Progenitor cell of endocrine pancreas (in vitro differentiated cells): ENCODE results near the gene ORC4. TPM values are rescaled to one million over a fixed set of nuclear protein-coding genes. Genes with fewer than 3 reads are reported as not detected.
A peak's percentile ranks its signal among the peaks of the same experiment; 100 is the strongest.
"Not testable (repeated sequence)": the region's sequence is repeated elsewhere in the genome, so short reads cannot be mapped to it uniquely, and the experiment has no call there.

Experiments used
- DNase-seq: peaks from one replicate; pipeline ENCODE4 v3.0.0; 2021; ENCODE audit warnings: low spot score; ENCODE audit not compliant: unreplicated experiment
- H3K27ac Mint-ChIP-seq: 2 replicates; pipeline ENCODE4 v1.8.0; 2021; ENCODE audit warnings: mild to moderate bottlenecking, moderate library complexity, mixed read lengths
- H3K27me3 Mint-ChIP-seq: 2 replicates; pipeline ENCODE4 v1.8.0; 2021; ENCODE audit warnings: mixed read lengths
- H3K36me3 Mint-ChIP-seq: 2 replicates; pipeline ENCODE4 v1.8.0; 2022; ENCODE audit warnings: mixed read lengths; ENCODE audit not compliant: insufficient read depth
- H3K4me1 Mint-ChIP-seq: 2 replicates; pipeline ENCODE4 v1.8.0; 2021; ENCODE audit warnings: low read depth, mixed read lengths
- H3K4me3 Mint-ChIP-seq: 2 replicates; pipeline ENCODE4 v1.8.0; 2021; ENCODE audit warnings: low read depth, mild to moderate bottlenecking, moderate library complexity, mixed read lengths
- H3K9me3 Mint-ChIP-seq: 2 replicates; pipeline ENCODE4 v1.8.0; 2021; ENCODE audit warnings: low read depth, mixed read lengths
- CTCF ChIP-seq: fragments of 200-600 bp; sonication (generic); IDR thresholded peaks from one replicate; pipeline ENCODE4 v1.5.0; 2021; ENCODE audit warnings: antibody characterized with exemption, mild to moderate bottlenecking; ENCODE audit not compliant: unreplicated experiment
- total RNA-seq: library from RNA; stranded (reverse); gene quantifications from 2 replicates; pipeline ENCODE4 v1.2.1, GENCODE V29; 2021

The ORC4 gene
- total RNA-seq, 1 donor from 2014 or later: 77.1 TPM

- no peak overlapping the region for H3K27ac Mint-ChIP-seq
These were observed 13.2 kb downstream of the ORC4 start for GRCh38 chr2:148007219-148007900.

GRCh38 chr2:148006249-148007007, 14.1 kb downstream of the ORC4 start:
- no peak for TF ChIP-seq CTCF
- H3K9me3 Mint-ChIP-seq: peaks cover 53% of the 10 kb centered on the region
- peaks cover 2% of the 10 kb centered on the region for H3K4me1 Mint-ChIP-seq
- H3K4me3 Mint-ChIP-seq: no peak overlapping the region
- H3K36me3 Mint-ChIP-seq: peaks cover 61% of the 10 kb centered on the region
- no peaks in the 10 kb centered on the region for H3K27me3 Mint-ChIP-seq
- no peak for DNase-seq
- H3K27ac Mint-ChIP-seq: no peak overlapping the region

More at GRCh38 chr2:148007219-148007900, 13.2 kb downstream of the ORC4 start:
- H3K9me3 Mint-ChIP-seq: peaks cover 45% of the 10 kb centered on the region
- no peak for TF ChIP-seq CTCF
- no peak for DNase-seq
- no peaks in the 10 kb centered on the region for H3K4me1 Mint-ChIP-seq
- H3K27me3 Mint-ChIP-seq: no peaks in the 10 kb centered on the region
- no peak overlapping the region for H3K4me3 Mint-ChIP-seq
- H3K36me3 Mint-ChIP-seq: peaks cover 58% of the 10 kb centered on the region

GRCh38 chr2:148002420-148002819, 18.1 kb downstream of the ORC4 start:
- not testable (repeated sequence) for H3K4me3 Mint-ChIP-seq, H3K27me3 Mint-ChIP-seq, DNase-seq, H3K27ac Mint-ChIP-seq, H3K4me1 Mint-ChIP-seq
- Mint-ChIP-seq H3K36me3 (peaks cover 44% of the 10 kb centered on the region), H3K9me3 (peaks cover 35% of the 10 kb centered on the region)

- DNase-seq: no peak
- peaks cover 2% of the 10 kb centered on the region for H3K4me1 Mint-ChIP-seq
- H3K36me3 Mint-ChIP-seq: peaks cover 55% of the 10 kb centered on the region
- H3K27me3 Mint-ChIP-seq: no peaks in the 10 kb centered on the region
- no peak overlapping the region for H3K27ac Mint-ChIP-seq
- H3K9me3 Mint-ChIP-seq: peaks cover 37% of the 10 kb centered on the region
- no peak overlapping the region for H3K4me3 Mint-ChIP-seq
- no peak for TF ChIP-seq CTCF
These were observed 20.4 kb downstream of the ORC4 start for GRCh38 chr2:148000095-148000494.

- Mint-ChIP-seq H3K4me3 (no peak overlapping the region), H3K27ac (no peak overlapping the region), H3K4me1 (peaks cover 2% of the 10 kb centered on the region), H3K9me3 (peaks cover 36% of the 10 kb centered on the region), H3K36me3 (peaks cover 51% of the 10 kb centered on the region), H3K27me3 (no peaks in the 10 kb centered on the region)
- no peak for TF ChIP-seq CTCF
- DNase-seq: no peak
These were observed 21.4 kb downstream of the ORC4 start for GRCh38 chr2:147999126-147999525.

- DNase-seq: no peak
- H3K36me3 Mint-ChIP-seq: peaks cover 44% of the 10 kb centered on the region
- H3K9me3 Mint-ChIP-seq: peaks cover 28% of the 10 kb centered on the region
- peaks cover 2% of the 10 kb centered on the region for H3K4me1 Mint-ChIP-seq
- no peak for TF ChIP-seq CTCF
- peak overlapping the region; percentile 14 for H3K27ac Mint-ChIP-seq
- no peaks in the 10 kb centered on the region for H3K27me3 Mint-ChIP-seq
- no peak overlapping the region for H3K4me3 Mint-ChIP-seq
These were observed 22.3 kb downstream of the ORC4 start for GRCh38 chr2:147998203-147998602.
